HEK293 (cell line): ENCODE measurements around the gene CPE.

Experiments
- CTCF ChIA-PET: fragments of 350-600 bp; formaldehyde crosslinking; extraction: SDS; loops from one replicate; lab custom pipeline; 2021; ENCODE audit warnings: antibody characterized with exemption; lab: Yijun Ruan, JAX
- POLR2A ChIA-PET: fragments of 300-600 bp; formaldehyde crosslinking; extraction: SDS; loops from one replicate; lab custom pipeline; 2020; ENCODE audit warnings: antibody characterized with exemption, inconsistent platforms; lab: Yijun Ruan, JAX
- H3K27ac ChIP-seq: fragments of 200-500 bp; sonication (Bioruptor generic); 2 replicates; pipeline ENCODE4 v1.5.1; 2014; ENCODE audit warnings: low read depth, low read length, control low read depth, inconsistent platforms; ENCODE audit errors: extremely low read depth
- H3K36me3 ChIP-seq, 2 experiments: fragments of 200-500 bp in 1 of 2; sonication (Bioruptor generic) in 1 of 2; 1 replicate in 1 of 2; 2 replicates in 1 of 2; pipeline ENCODE4 v1.5.1; 2014 to 2017; ENCODE audit warnings: inconsistent platforms in 2 of 2, low read length in 2 of 2; ENCODE audit not compliant: control insufficient read depth in 2 of 2, insufficient read depth in 1 of 2
- H3K4me1 ChIP-seq: fragments of 200-500 bp; sonication (Bioruptor generic); 2 replicates; pipeline ENCODE4 v1.5.1; 2014; ENCODE audit warnings: mild to moderate bottlenecking, low read length, inconsistent platforms; ENCODE audit not compliant: control insufficient read depth, insufficient read depth
- H3K4me3 ChIP-seq: 2 replicates; pipeline ENCODE4 v1.5.1; 2011; ENCODE audit warnings: low read depth, mild to moderate bottlenecking, control low read depth, low read length, moderate library complexity
- H3K9me3 ChIP-seq: fragments of 200-500 bp; sonication (Bioruptor generic); 2 replicates; pipeline ENCODE4 v1.5.1; 2014; ENCODE audit warnings: low read depth, low read length, inconsistent platforms; ENCODE audit not compliant: control insufficient read depth, insufficient read depth
- HIC1 ChIP-seq: fragments of 450-650 bp; formaldehyde crosslinking; IDR thresholded peaks from 2 replicates; pipeline ENCODE4 v1.5.1; 2016; ENCODE audit warnings: missing biosample characterization, missing genetic modification characterization
- OVOL3 ChIP-seq: fragments of 450-650 bp; formaldehyde crosslinking; IDR thresholded peaks from 2 replicates; pipeline ENCODE4 v1.5.1; 2016; ENCODE audit warnings: missing biosample characterization, missing genetic modification characterization
- PRDM1 ChIP-seq: fragments of 450-650 bp; formaldehyde crosslinking; IDR thresholded peaks from 2 replicates; pipeline ENCODE4; 2016; ENCODE audit warnings: missing biosample characterization, missing genetic modification characterization
- SP7 ChIP-seq: fragments of 450-650 bp; formaldehyde crosslinking; IDR thresholded peaks from 2 replicates; pipeline ENCODE4 v1.5.1; 2016; ENCODE audit warnings: missing biosample characterization, missing genetic modification characterization
- ZBTB48 ChIP-seq: fragments of 450-650 bp; formaldehyde crosslinking; IDR thresholded peaks from 2 replicates; pipeline ENCODE4 v1.5.1; 2016; ENCODE audit warnings: missing biosample characterization, missing genetic modification characterization
- ZNF112 ChIP-seq: fragments of 450-650 bp; formaldehyde crosslinking; IDR thresholded peaks from 2 replicates; pipeline ENCODE4 v1.5.0; 2017; ENCODE audit warnings: missing biosample characterization, missing genetic modification characterization
- ZNF274 ChIP-seq, 2 experiments: fragments of 200-500 bp in 1 of 2; fragments of 450-650 bp in 1 of 2; sonication (Bioruptor generic) in 1 of 2; formaldehyde crosslinking in 1 of 2; IDR thresholded peaks; 2 replicates each; pipeline versions ENCODE4 v1.5.1 to v1.6.1; 2014 to 2016; ENCODE audit warnings: borderline replicate concordance in 1 of 2, inconsistent platforms in 1 of 2, low read length in 1 of 2, missing biosample characterization in 1 of 2, missing genetic modification characterization in 1 of 2
- ZNF473 ChIP-seq: fragments of 450-650 bp; formaldehyde crosslinking; IDR thresholded peaks from 2 replicates; pipeline ENCODE4 v1.5.1; 2017; ENCODE audit warnings: missing biosample characterization, missing genetic modification characterization
- ZNF529 ChIP-seq: fragments of 450-650 bp; formaldehyde crosslinking; IDR thresholded peaks from 2 replicates; pipeline ENCODE4 v1.5.1; 2017; ENCODE audit warnings: missing genetic modification characterization, missing biosample characterization; ENCODE audit not compliant: insufficient replicate concordance
- ZNF571 ChIP-seq: fragments of 450-650 bp; formaldehyde crosslinking; IDR thresholded peaks from 2 replicates; pipeline ENCODE4 v1.5.0; 2017; ENCODE audit warnings: missing biosample characterization, missing genetic modification characterization
- ZNF600 ChIP-seq: fragments of 450-650 bp; formaldehyde crosslinking; IDR thresholded peaks from 2 replicates; pipeline ENCODE4 v1.5.1; 2016; ENCODE audit warnings: missing biosample characterization, missing genetic modification characterization
- ZNF664 ChIP-seq: fragments of 450-650 bp; formaldehyde crosslinking; IDR thresholded peaks from 2 replicates; pipeline ENCODE4 v1.5.1; 2016; ENCODE audit warnings: missing biosample characterization, missing genetic modification characterization
- ZNF692 ChIP-seq: fragments of 450-650 bp; formaldehyde crosslinking; IDR thresholded peaks from 2 replicates; pipeline ENCODE4 v1.5.1; 2016; ENCODE audit warnings: missing biosample characterization, missing genetic modification characterization
- ZSCAN5A ChIP-seq: fragments of 450-650 bp; formaldehyde crosslinking; IDR thresholded peaks from 2 replicates; pipeline ENCODE4 v1.5.1; 2016; ENCODE audit warnings: missing biosample characterization, missing genetic modification characterization
- TF ChIP-seq, protein P1 (sequence below): fragments of 450-650 bp; IDR thresholded peaks from 2 replicates; pipeline ENCODE4 v1.5.1; 2018; ENCODE audit warnings: missing biosample characterization, mild to moderate bottlenecking, missing genetic modification characterization
- TF ChIP-seq, protein P2 (sequence below): fragments of 450-650 bp; formaldehyde crosslinking; IDR thresholded peaks from 2 replicates; pipeline ENCODE4 v1.5.1; 2017; ENCODE audit warnings: missing biosample characterization, missing genetic modification characterization
- TF ChIP-seq, protein P3 (sequence below): fragments of 450-650 bp; formaldehyde crosslinking; conservative IDR thresholded peaks from 2 replicates; pipeline ENCODE4 v1.5.1; 2016; ENCODE audit warnings: low read depth, missing biosample characterization, missing genetic modification characterization

Gene CPE

GRCh38 chr4:165506849-165507248, 128.0 kb downstream of the CPE start:
- TF ChIP-seq ZNF571 (tag by site-specific recombination) (no peak), ZNF664 (no peak), ZSCAN5A (no peak), ZBTB48 (tag by site-specific recombination) (no peak), ZNF274 (IDR thresholded peaks at IDR 0.05; ENCODE audit: low read length) (no peak), ZNF274 (tag by site-specific recombination; IDR thresholded peaks at IDR 0.05; ENCODE audit: borderline replicate concordance) (no peak), ZNF600 (tag by site-specific recombination) (no peak), ZNF112 (tag by site-specific recombination) (no peak), SP7 (tag by site-specific recombination) (no peak), ZNF473 (tag by site-specific recombination) (no peak)
- TF ChIP-seq, protein P1, sequence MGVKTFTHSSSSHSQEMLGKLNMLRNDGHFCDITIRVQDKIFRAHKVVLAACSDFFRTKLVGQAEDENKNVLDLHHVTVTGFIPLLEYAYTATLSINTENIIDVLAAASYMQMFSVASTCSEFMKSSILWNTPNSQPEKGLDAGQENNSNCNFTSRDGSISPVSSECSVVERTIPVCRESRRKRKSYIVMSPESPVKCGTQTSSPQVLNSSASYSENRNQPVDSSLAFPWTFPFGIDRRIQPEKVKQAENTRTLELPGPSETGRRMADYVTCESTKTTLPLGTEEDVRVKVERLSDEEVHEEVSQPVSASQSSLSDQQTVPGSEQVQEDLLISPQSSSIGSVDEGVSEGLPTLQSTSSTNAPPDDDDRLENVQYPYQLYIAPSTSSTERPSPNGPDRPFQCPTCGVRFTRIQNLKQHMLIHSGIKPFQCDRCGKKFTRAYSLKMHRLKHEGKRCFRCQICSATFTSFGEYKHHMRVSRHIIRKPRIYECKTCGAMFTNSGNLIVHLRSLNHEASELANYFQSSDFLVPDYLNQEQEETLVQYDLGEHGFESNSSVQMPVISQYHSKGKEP, result no peak
- no peak overlapping the region for H3K4me3 ChIP-seq
- ChIA-PET POLR2A (no interaction called here), CTCF (interaction anchor here (0.7 kb wide), 1 partner anchor 529 kb away, joined by 3 read pairs; no protein-coding TSS in a partner anchor)
- H3K27ac ChIP-seq, result no peak overlapping the region
- H3K9me3 ChIP-seq, result no peaks in the 10 kb centered on the region
- H3K36me3 ChIP-seq, result no peaks in the 10 kb centered on the region
- H3K4me1 ChIP-seq, result no peaks in the 10 kb centered on the region

DNA sequence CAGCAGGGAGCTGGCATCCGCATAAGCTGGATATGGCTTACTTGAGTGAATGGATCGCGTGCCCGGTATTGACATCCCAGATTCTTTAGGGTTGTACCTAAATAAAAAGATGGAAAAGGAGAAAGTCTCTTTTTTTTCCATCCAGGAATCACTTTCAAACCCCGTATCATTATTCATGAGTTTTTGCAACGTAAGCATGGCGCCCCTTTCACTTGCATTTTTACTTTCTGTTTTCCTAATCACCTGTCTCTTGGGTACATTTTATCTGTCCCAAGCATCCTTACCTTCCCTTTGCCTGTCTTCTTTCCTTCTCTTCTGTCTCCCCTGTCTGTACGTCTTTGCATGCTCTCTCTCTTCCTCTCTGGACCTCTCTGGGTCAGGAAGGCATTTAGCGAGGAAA, 128.6 kb downstream of the CPE start:
- Histone ChIP-seq H3K4me3 (no peak overlapping the region), H3K9me3 (no peaks in the 10 kb centered on the region), H3K4me1 (no peaks in the 10 kb centered on the region; the same call in 1 of the 2 replicates), H3K27ac (no peak overlapping the region), H3K36me3 (no peaks in the 10 kb centered on the region)
- TF ChIP-seq HIC1 (tag by site-specific recombination), result no peak
- peak; percentile 62 for TF ChIP-seq PRDM1 (tag by site-specific recombination)
- ChIA-PET CTCF (no interaction called here), POLR2A (no interaction called here)

GRCh38 chr4:165508372-165509120, 129.7 kb downstream of the CPE start:
- Histone ChIP-seq H3K36me3 (no peaks in the 10 kb centered on the region), H3K4me3 (no peak overlapping the region), H3K4me1 (no peaks in the 10 kb centered on the region; the same call in 1 of the 2 replicates), H3K27ac (no peak overlapping the region), H3K9me3 (no peaks in the 10 kb centered on the region)
- CTCF ChIA-PET, result interaction anchor here (0.6 to 1.1 kb wide), 2 partner anchors 380 to 627 kb away, joined by 3 to 5 read pairs; no protein-coding TSS in a partner anchor
- POLR2A ChIA-PET, result no interaction called here
- no peak for TF ChIP-seq ZNF529 (tag by site-specific recombination)
- TF ChIP-seq ZNF692 (tag by site-specific recombination), result no peak
- TF ChIP-seq, protein P2, sequence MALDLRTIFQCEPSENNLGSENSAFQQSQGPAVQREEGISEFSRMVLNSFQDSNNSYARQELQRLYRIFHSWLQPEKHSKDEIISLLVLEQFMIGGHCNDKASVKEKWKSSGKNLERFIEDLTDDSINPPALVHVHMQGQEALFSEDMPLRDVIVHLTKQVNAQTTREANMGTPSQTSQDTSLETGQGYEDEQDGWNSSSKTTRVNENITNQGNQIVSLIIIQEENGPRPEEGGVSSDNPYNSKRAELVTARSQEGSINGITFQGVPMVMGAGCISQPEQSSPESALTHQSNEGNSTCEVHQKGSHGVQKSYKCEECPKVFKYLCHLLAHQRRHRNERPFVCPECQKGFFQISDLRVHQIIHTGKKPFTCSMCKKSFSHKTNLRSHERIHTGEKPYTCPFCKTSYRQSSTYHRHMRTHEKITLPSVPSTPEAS, result no peak
- TF ChIP-seq, protein P3, sequence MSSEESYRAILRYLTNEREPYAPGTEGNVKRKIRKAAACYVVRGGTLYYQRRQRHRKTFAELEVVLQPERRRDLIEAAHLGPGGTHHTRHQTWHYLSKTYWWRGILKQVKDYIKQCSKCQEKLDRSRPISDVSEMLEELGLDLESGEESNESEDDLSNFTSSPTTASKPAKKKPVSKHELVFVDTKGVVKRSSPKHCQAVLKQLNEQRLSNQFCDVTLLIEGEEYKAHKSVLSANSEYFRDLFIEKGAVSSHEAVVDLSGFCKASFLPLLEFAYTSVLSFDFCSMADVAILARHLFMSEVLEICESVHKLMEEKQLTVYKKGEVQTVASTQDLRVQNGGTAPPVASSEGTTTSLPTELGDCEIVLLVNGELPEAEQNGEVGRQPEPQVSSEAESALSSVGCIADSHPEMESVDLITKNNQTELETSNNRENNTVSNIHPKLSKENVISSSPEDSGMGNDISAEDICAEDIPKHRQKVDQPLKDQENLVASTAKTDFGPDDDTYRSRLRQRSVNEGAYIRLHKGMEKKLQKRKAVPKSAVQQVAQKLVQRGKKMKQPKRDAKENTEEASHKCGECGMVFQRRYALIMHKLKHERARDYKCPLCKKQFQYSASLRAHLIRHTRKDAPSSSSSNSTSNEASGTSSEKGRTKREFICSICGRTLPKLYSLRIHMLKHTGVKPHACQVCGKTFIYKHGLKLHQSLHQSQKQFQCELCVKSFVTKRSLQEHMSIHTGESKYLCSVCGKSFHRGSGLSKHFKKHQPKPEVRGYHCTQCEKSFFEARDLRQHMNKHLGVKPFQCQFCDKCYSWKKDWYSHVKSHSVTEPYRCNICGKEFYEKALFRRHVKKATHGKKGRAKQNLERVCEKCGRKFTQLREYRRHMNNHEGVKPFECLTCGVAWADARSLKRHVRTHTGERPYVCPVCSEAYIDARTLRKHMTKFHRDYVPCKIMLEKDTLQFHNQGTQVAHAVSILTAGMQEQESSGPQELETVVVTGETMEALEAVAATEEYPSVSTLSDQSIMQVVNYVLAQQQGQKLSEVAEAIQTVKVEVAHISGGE (tag by site-specific recombination), result no peak
- no peak for TF ChIP-seq OVOL3 (tag by site-specific recombination)
